DMS53 (cell line): ENCODE measurements around the gene PKIB.

ENCODE experiments used
- DNase-seq: peaks from one replicate; lab custom pipeline; 2025; lab: John Stamatoyannopoulos, UW

Gene PKIB

DNA sequence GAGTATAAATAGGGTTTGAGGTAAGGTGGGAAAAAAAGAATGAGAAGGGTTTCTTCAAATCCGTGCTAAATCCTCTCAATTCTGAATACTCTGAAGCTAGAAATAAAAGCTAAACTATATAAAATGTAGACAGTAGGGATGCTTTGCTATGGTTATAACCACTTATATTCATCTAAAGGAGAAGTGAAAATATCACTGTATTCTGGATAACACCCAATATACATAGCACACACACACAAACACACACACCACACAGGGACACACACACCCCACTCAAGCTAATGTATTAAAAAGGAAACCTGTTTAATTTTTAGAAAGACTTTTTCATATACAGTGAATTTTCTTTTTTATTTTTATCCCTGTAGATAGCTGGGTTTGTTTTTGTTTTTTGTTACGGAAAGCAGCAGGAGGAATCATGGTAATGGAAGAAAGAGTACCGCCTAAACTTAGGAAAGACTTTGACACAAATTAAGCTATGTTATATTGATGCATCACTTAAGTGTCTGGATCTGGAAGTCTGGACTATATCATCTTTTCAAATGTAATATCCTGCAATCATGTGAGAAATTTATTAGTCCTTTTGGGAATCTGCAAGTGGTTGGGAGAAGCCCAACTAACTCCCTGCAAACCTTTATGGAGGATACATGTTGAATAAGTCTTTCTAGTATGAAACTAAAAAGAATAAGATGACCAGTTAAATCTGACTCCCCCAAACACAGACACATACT lies 100.9 kb downstream of the PKIB start:
- DNase-seq: no peak

DNA sequence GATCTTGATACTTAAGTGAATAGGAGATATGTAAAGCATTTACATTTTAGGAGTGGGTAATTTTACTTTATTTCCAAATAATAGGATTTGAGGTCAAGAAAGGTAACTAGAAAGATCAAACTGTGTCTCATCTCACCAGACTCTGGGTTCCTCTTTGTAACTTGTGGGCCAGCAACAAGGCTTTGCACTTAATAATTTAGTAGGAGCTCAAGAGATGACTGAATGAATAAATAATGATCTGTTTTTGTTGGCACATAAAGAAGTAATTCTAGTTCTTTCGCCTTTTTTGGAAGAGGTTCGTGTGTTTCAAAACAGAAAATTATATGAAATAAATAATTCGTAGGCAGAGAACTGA lies 101.9 kb downstream of the PKIB start:
- DNase-seq: no peak

DNA sequence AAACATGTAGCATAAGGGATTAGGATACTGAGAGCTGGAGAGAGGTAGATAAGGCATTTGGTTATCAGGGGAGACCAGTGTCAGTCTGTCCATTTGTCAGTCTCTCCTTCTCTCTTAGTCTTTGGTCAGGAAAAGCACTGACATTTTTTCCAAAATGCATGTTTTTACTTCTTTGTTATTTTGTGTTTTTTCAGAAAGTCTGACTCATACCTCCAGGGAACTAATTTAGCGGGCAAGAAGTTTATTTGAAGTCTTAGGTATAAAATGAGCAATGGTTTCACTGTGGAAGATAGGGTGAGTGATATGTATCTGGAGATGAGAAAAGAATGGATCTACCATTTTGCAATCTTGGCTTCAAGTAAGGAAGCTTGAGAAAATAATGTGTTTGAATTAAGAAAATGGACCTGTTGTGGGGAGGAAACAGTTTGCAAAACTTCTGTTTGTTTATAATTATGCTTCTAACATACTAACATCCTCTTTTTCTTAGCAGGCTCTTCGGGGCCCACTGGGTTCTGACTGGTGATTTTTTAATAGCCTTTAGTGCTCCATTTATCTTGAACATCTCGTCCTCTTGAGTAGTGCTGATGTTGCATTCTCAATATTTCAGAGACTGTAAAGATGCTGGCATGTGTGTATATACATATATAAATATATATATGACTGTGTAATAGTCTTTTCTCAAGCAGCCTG lies 102.4 kb downstream of the PKIB start:
- no peak for DNase-seq

DNA sequence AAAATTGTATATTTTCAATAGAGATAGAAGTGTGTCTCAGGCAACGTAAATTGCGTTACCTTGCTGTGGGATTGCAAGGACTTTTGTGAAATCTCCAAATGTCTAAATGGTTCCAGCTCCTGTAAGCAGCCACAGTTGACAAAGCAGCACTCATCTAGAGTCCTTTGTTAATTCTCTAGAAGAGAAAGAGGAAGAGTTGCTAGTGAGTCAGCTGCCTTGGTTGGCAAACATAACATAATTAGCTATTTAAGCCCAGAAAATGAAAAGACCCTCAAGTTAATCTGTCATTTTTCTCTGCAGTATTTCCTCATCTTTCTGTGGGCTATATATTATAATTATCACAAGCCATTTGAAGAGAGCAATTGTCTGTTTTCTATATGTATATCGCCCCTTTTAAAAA lies 102.9 kb downstream of the PKIB start:
- DNase-seq: no peak

DNA sequence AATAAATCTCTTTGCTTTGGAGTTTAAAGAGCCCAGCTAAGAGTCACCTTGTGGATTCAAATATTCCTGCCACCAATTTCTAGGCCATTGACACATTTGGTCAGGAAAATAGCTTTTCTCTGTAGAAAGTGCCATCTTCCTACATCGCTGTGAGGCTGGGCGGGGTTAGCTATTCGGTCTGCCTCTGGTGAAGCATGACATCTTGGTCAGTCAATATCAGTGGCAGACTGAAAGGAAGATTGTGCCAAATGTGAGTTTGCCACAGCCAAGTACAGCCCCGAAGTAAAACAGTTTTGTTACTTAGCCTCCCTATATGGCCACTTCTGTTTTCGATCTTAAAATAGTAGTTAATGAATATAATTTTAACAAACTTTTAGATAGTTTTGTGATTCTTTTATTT lies 103.9 kb downstream of the PKIB start:
- DNase-seq: no peak

DNA sequence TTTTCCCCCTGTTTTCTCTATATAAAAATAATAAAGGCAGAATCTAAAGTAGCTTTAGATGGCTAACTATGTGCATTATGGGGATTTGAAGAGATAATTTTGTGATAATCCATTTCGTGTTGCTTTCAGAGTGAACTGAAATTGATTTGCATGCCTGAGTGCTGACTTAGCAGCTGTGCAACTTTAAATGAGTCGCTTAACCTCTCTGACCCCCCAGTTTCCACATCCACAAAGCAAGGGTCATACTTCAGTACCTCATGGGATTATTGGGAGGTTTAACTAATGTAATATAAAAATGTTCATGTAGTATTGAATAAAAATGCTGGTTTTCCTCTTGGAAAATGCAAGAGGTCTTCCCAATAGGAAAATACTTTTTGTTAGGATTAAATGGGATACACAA lies 105.5 kb downstream of the PKIB start:
- DNase-seq: no peak

DNA sequence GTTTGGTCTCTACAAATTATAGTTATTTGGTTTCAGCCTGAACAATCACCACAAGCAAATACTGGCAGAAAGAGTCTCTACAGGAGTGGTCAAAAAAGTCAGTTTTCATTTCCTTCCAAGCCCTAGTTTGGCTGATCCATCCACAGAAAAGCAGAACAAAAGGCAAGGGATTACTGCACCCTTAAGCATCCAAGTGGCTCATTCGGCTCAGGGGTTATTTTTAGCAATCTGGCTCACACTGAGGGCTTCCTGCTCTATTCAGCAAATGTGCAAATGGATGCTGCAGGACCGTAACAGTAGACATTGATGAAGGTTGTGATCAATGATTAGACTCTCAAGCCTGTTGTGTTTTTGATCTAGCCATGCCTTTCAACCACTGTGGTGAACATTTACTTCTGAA lies 107.1 kb downstream of the PKIB start:
- DNase-seq: peak; percentile 60

DNA sequence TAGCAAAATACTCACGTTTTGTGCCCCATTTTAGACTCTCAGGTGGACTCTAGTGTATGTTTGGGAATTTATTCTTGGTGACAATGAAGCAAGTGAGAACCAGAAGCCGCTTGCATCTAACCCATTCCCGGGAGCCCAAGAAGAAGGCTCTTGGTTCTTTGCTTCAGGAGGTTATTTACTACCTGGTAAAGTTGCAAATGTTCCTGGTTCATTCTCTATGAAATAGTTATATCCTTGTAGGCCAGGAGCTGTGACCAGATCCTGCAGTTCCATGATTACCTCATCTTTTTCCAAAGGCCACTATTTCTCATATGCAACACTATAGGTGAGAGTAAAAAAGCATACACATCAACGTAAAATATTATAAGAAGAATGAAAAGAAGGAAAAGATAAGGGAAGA lies 108.4 kb downstream of the PKIB start:
- no peak for DNase-seq

DNA sequence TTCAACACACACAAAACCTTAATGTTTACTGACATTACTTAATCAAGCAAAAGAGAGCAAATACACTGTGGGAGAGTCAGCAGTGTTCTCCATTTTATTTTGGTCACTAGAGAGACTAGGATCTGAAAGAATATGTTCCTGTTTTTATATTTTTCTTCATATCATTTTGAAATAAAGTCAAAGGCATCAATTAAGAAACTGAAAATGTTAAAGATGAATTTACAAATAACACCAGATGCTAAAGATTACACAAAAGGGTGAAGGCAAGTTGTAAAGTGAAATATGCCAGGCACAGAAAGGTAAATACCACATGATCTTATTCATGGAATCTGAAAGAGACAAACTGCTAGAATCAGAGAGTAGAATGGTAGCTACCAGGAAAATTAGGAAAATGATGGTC lies 109.0 kb downstream of the PKIB start:
- DNase-seq: no peak

DNA sequence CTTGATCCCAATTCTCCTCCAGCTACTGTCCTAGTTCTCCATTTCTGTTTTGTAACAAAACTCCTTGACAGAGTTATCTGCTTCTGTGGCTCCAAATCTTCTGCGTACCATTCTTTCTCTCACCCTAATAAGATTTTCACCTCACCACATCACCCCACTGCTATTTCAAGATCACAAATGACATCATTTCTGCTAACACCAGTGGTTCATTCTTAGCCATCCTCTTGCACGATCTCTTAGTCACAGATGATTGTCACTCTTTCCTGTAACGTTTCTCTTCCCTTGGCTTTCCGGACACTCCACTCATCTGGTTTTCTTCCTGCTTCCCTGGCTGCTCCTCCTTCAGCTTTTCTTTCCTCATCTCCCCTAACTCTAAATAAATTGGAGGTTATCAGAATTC lies 112.5 kb downstream of the PKIB start:
- DNase-seq: no peak

DNA sequence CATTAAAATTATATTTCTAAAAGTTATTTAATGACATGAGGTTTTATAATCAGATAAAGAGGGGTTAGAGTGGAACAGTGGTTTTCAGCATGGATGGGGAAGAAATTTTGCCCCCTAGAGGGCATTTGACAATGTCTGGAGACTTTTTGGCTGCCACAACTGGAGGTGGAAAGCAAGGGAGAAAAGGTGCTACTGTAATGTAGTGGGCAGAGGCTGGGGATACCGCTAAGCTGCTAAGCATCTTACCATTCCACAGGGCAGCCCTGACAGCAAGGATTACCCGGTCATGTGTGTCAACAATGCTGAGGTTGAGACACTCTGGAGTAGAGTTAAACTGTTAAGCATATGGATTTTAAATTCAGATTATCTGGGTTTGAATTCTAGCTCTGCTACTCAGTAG lies 116.4 kb downstream of the PKIB start:
- peak; percentile 54 for DNase-seq

DNA sequence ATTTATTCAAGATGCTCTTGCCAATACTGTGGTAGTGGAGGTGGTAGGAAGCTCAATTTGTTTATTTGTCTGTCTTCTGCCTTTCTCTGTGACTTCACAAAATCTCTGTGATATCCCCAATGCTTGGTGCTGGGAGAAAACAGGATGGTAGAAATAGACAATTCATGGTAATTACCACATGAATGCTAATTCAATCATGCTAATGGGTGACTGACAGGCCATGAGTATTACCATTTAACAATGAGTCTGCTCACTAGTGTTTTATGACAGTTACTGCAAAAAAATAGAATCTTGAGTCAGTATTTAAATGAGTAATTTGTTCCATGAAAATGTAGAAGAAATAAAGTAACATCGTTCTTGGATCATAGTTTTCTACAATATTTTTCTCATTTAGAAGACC lies 117.0 kb downstream of the PKIB start:
- no peak for DNase-seq

DNA sequence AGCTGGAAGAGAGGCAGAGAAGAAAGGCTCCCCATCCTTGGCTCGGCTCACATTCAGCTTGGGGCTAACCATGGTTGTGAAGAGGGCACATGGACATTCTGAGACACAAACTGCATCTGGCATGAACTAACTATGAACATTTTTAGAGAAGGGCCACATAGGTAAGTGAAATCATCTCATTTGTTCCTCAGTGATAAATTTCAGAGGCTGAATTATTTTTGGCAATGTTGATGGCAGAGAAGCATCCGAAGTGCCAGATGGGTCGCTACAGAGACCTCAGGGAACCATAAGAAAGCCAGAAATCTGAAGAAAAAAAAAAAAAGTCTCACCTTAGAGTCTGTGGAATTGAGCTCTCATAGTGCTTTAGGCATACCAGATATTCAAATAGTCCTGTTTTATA lies 120.1 kb downstream of the PKIB start:
- DNase-seq: no peak

DNA sequence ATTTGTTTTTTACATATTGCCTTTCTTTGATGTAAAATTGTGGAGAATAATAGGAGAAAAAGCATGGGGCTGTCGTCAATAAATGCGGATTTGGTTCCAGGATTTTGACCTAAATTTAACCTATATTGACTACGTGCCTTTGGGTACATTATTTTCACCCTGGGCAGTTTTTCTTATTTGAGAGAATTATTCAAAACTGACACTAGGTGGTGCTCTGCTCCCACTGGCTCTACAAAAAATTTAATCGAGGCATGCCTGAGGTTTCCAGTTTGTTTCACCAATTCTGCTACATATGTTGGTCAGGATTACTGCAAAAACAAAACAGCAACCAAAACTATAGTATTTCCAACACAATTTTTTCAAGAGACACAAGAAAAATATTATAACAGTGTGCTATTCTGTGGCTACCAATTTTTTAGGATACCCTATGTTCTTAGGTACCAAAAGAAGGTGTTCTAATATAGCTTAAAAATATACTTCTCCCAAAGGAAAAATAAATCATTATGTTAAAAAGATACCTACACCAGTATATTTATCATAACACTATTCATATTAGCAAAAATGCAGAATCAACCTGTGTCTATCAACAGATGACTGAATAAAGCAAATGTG lies 120.7 kb downstream of the PKIB start:
- DNase-seq: peak; percentile 66

DNA sequence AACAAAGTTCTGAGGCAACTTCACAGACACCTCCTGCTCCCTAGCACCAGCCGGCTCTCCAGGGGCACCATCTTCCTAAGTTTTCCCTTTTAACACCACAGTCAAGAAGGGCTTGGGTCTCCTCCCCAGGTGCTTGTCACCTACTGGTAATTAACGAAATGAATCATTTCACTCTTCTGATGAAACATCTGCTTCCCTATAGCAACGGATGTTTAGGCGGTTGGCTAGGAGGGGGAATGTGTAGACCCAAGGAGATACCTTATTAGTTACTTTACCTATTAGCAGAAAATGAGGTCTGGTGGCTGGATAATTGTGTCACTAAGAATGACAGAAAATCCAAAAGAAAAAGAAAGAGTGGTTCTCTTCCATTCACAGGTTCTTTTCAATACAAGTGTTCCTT lies 123.1 kb downstream of the PKIB start:
- peak; percentile 23 for DNase-seq

DNA sequence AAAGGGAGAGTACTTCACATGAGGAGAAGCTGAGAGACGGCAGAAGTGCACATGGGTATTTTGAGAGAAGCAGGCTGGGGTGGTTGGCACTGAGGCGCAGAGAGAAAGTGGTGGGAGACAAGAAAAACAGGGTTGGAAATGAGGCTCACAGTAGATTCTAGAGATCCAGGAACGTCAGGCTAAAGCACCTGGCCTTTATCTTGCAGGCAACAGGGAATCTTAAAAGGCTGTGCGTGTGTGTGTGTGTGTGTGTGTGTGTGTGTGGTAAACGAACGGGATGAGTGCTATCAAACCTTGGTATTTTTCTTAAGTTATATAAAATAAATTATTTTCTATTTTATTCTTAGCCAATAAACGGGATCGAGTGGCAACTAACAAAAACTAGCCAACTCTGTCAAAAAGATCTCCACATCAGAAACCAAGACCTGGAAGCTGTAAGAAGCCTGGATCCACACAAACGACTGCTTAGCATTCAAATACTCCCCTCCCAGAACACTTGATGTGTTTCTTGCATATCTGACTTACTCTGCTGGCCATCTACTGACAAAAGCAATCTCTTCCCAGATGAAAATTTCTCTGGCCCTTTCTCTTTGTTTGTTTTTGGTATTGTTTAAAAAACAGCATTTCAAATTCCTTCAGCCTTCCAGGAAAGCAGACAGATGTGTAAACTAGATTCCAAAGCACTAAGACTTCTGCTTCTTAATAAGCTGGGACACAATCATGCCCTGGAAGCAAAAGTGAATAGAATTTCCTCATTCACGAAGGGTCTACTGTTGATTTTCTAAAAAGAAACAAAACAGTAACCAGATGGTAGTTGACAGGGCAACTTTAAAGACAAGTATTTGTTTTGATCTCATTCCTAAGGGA lies 124.6 kb downstream of the PKIB start:
- peak; percentile 50 for DNase-seq

DNA sequence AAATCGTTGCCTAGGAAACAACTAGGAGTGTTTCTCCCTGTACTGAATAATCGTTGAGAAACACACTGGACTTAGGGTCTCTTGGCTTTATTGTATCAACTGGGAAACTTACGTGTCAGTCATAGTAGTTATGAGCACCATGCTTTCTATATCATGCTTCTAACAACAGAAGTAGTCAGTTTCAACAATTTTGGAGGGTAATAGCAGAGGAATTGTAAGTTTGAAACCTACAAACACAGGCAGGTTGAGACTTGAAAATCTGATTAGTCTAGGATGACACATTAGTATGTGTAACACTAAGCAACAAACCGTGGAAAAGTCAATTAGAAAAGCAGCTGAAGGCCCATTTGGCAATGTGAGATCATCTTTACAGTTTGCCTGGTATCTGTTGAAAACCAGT lies 125.4 kb downstream of the PKIB start:
- peak; percentile 88 for DNase-seq

DNA sequence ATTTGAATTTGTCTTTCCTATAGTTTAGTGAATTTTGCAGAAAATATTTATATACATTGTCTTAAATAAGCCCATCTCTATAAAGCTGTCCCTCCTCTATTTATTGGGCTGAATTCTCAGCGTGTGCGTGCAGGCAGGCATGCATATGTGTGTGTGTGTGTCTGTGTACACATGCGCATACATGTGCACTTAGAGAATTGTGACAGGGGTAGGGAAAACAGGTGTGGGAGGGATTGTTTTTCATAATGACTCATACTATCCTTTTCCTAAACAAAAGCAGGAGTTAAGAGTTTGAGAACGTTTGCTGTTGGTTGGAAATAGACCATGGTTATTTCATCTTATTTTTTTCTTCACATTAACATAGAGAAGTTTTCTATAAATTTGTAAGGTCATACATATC lies 126.0 kb downstream of the PKIB start:
- DNase-seq: peak; percentile 92

DNA sequence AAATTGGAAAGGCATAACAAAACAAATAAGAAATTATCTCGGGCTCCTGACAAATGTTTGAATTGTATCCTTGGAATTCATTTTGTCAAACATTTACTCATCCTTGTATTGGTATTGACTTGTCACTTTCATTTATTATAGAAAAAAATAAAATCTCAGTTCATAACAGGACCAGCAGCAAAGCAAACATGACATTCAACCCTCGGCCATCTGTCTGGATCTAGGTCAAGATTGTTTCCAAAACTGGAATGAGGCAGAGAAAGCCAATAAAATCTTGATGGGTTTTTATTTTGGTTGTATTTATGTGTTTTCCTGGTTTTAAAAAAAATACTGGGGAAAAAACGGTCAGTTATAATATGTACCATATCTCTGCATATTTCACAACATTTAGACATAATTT lies 126.4 kb downstream of the PKIB start:
- peak; percentile 78 for DNase-seq

DNA sequence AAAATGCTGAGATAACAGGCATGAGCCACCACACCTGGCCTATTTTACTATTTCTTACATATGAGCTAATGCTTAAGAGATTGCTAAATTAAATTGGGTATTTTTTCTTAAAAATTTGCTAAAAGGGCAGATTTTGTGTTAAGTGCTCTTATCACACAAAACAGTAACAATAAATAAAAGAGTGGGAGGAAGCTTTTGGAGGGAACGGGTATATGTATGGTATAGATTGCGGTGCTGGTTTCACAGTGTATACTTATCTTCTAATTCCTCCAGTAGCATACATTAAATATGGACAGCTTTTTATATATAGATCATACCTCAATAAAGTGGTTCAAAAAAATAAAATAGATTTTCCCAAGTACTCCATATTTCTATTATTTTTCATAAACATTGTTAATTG lies 129.9 kb downstream of the PKIB start:
- no peak for DNase-seq

DNA sequence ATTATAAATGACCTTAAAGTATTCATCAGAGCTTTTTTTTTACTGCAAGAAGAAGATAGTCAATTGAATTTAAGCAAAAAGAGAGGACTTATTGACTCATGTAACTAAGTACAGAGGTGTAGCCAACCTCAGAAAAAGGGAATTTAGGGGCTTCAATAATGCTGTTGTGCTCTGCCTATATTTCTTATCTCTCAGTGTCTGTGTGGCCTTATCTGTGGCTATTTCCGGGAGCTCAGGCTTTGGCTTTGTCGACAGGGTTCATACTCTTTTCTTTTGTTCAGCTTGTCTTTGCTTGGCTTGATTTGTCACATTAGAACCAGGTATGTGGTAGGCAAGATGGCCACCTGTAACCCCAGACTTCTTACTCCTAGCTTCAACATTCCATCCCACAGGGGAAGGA lies 130.7 kb downstream of the PKIB start:
- DNase-seq: no peak

DNA sequence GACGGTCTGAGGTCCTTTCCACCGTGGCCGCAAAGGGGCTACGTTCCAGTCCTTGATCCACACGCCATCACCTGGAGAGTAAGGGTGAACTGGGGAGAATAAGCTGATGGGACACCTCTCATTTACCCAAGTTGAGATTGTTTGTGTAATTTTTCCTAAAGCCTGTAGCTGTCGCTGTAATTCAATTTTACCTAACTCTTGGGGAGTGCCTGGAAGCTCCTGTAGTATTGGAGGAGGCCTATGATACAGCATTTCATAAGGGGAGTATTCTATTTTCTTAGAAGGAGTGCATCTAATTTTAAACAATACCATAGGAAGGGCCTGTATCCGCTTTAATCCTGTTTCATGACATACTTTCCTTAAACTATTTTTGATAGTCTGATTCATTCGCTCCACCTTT lies 134.0 kb downstream of the PKIB start:
- DNase-seq: peak; percentile 54

DNA sequence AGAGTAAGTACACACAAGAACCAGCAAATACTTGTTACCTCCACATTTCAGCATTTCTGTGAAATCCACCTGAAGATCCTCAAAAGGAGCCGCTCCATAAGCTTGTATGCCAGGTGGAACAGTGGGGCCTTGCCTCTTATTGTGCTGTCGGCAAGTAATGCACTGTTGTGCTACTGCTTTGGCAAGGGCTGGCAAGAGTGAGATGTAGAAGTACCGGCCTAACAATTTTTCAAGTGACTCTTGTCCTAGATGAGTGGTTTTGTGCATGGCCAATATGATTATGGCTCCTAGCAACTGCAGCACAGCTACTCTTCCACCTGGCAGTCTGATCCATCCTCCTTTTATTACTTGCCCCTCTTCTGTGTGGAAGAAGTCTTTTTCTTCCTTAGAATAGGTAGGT lies 134.7 kb downstream of the PKIB start:
- DNase-seq: peak; percentile 66
